HepG2 (cell line): Measurements from ENCODE around the gene CYB561. TPM values are rescaled to one million over a fixed set of nuclear protein-coding genes. Genes with fewer than 3 reads are reported as not detected.
A peak's percentile ranks its signal among the peaks of the same experiment; 100 is the strongest.

Experiments
- BCL6 ChIP-seq: IDR thresholded peaks from 2 replicates; pipeline ENCODE4 v1.6.1; 2016; ENCODE audit warnings: missing genetic modification reagents, missing compliant biosample characterization
- ETV6 ChIP-seq: sonication (generic); formaldehyde crosslinking; conservative IDR thresholded peaks from 2 replicates; pipeline ENCODE4 v1.4.0; 2020; ENCODE audit warnings: missing genetic modification reagents
- JDP2 ChIP-seq: sonication (generic); formaldehyde crosslinking; IDR thresholded peaks from 2 replicates; pipeline ENCODE4 v1.8.1; 2022; ENCODE audit warnings: missing genetic modification reagents, borderline replicate concordance
- ONECUT2 ChIP-seq: sonication (generic); formaldehyde crosslinking; IDR thresholded peaks from 2 replicates; pipeline ENCODE4 v1.4.0; 2020; ENCODE audit warnings: missing genetic modification reagents
- POGZ ChIP-seq: sonication (generic); formaldehyde crosslinking; IDR thresholded peaks from 2 replicates; pipeline ENCODE4 v1.4.0; 2020; ENCODE audit warnings: mild to moderate bottlenecking, missing genetic modification reagents
- TEAD3 ChIP-seq: optimal IDR thresholded peaks from 2 replicates; pipeline ENCODE3; 2016; ENCODE audit warnings: borderline replicate concordance
- ZBTB46 ChIP-seq: sonication (generic); formaldehyde crosslinking; IDR thresholded peaks from 2 replicates; pipeline ENCODE4 v1.4.0; 2020; ENCODE audit warnings: mild to moderate bottlenecking, missing genetic modification reagents, borderline replicate concordance
- ZNF256 ChIP-seq: sonication (generic); formaldehyde crosslinking; conservative IDR thresholded peaks from 2 replicates; pipeline ENCODE4 v1.4.0; 2020; ENCODE audit warnings: missing genetic modification reagents
- ZNF331 ChIP-seq: sonication (generic); formaldehyde crosslinking; IDR thresholded peaks from 2 replicates; pipeline ENCODE4 v1.4.0; 2020; ENCODE audit warnings: missing genetic modification reagents
- ZNF407 ChIP-seq: sonication (generic); formaldehyde crosslinking; IDR thresholded peaks from one replicate; pipeline ENCODE4 v1.5.1; 2020; ENCODE audit warnings: mild to moderate bottlenecking, missing genetic modification reagents; ENCODE audit errors: not compliant biosample characterization
- polyA plus RNA-seq, 8 experiments: library from polyadenylated mRNA; depleted of rRNA in 3 of 8; stranded (reverse) in 7 of 8; unstranded in 1 of 8; fragments of >200 nt; fragmentation: Illumina TruSeq in 4 of 8; extraction: Trizol in 4 of 8; gene quantifications; 2 replicates each; pipeline versions ENCODE4 v1.2.1 to v1.2.3, GENCODE V29; 2011 to 2016; ENCODE audit warnings: low read depth in 4 of 8, missing spikeins in 1 of 8, mixed read lengths in 1 of 8; ENCODE audit not compliant: insufficient read depth in 1 of 8
- total RNA-seq, 5 experiments: library from RNA; depleted of rRNA; stranded (reverse); fragments of >200 nt; fragmentation: Illumina TruSeq; extraction: Trizol; gene quantifications; 2 replicates each; pipeline ENCODE4 v1.2.3, GENCODE V29; 2016; ENCODE audit warnings: low read depth in 1 of 5
- TF ChIP-seq, protein P1 (sequence below): sonication (generic); formaldehyde crosslinking; IDR thresholded peaks from 2 replicates; pipeline ENCODE4 v1.4.0; 2020; ENCODE audit warnings: low read depth, mild to moderate bottlenecking, missing genetic modification reagents
- TF ChIP-seq, protein P2 (sequence below): sonication (generic); formaldehyde crosslinking; conservative IDR thresholded peaks from 2 replicates; pipeline ENCODE4 v1.8.0; 2022; ENCODE audit warnings: low read depth, missing genetic modification reagents
- TF ChIP-seq, protein P3 (sequence below): sonication (generic); formaldehyde crosslinking; IDR thresholded peaks from 2 replicates; pipeline ENCODE4 v1.5.0; 2020; ENCODE audit warnings: mild to moderate bottlenecking, missing genetic modification reagents

Gene CYB561
- total and polyA plus RNA-seq, 2 of the 13 experiments (the other 11 are each of a cell fraction or from before 2014, with no cell fraction given), result 1.5 to 6.7 TPM

DNA sequence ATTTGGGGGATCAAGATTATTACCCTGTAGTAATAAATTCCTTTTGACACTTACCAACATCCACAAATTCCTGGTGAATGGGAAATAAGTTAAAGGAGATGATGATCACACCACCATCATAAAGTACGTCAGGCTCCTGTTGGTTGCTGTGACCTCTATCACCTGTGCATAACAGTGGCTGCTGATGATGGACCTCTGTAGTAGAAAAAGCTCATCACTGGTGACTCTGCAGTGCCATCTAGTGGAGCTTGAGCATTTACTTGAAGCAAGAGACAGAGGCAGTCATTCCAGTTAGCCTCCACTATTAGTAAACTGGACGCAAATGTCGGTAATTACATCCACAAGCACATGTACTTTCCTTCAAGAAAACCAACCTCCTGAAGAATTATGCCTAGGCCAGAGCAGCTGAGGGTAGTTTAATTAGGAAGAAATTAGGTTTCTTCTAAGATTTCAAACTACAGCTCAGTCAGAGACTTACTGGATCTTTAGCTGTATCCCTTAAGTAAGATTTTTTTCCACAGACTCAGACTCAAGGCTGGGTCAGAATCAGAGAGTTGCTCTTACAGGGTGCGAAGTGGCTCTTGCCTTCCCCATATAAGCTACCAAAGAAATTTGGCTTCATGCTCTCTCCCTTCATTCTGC lies 39.3 kb downstream of the CYB561 start (continued):
- TF ChIP-seq, protein P1, sequence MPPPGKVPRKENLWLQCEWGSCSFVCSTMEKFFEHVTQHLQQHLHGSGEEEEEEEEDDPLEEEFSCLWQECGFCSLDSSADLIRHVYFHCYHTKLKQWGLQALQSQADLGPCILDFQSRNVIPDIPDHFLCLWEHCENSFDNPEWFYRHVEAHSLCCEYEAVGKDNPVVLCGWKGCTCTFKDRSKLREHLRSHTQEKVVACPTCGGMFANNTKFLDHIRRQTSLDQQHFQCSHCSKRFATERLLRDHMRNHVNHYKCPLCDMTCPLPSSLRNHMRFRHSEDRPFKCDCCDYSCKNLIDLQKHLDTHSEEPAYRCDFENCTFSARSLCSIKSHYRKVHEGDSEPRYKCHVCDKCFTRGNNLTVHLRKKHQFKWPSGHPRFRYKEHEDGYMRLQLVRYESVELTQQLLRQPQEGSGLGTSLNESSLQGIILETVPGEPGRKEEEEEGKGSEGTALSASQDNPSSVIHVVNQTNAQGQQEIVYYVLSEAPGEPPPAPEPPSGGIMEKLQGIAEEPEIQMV (CRISPR knock-in tag), result no peak
- TF ChIP-seq POGZ (CRISPR knock-in tag) (no peak), ETV6 (CRISPR knock-in tag) (no peak), BCL6 (peak; percentile 8; the same call in 1 of the 2 replicates), ONECUT2 (CRISPR knock-in tag) (no peak), ZBTB46 (no peak), ZNF407 (CRISPR knock-in tag) (no peak), JDP2 (CRISPR knock-in tag) (no peak), ZNF256 (no peak), TEAD3 (CRISPR knock-in tag) (peak; percentile 46), ZNF331 (peak; percentile 48; the same call in 1 of the 2 replicates)
- TF ChIP-seq, protein P2, sequence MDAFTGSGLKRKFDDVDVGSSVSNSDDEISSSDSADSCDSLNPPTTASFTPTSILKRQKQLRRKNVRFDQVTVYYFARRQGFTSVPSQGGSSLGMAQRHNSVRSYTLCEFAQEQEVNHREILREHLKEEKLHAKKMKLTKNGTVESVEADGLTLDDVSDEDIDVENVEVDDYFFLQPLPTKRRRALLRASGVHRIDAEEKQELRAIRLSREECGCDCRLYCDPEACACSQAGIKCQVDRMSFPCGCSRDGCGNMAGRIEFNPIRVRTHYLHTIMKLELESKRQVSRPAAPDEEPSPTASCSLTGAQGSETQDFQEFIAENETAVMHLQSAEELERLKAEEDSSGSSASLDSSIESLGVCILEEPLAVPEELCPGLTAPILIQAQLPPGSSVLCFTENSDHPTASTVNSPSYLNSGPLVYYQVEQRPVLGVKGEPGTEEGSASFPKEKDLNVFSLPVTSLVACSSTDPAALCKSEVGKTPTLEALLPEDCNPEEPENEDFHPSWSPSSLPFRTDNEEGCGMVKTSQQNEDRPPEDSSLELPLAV (CRISPR knock-in tag), result no peak
- TF ChIP-seq, protein P3, sequence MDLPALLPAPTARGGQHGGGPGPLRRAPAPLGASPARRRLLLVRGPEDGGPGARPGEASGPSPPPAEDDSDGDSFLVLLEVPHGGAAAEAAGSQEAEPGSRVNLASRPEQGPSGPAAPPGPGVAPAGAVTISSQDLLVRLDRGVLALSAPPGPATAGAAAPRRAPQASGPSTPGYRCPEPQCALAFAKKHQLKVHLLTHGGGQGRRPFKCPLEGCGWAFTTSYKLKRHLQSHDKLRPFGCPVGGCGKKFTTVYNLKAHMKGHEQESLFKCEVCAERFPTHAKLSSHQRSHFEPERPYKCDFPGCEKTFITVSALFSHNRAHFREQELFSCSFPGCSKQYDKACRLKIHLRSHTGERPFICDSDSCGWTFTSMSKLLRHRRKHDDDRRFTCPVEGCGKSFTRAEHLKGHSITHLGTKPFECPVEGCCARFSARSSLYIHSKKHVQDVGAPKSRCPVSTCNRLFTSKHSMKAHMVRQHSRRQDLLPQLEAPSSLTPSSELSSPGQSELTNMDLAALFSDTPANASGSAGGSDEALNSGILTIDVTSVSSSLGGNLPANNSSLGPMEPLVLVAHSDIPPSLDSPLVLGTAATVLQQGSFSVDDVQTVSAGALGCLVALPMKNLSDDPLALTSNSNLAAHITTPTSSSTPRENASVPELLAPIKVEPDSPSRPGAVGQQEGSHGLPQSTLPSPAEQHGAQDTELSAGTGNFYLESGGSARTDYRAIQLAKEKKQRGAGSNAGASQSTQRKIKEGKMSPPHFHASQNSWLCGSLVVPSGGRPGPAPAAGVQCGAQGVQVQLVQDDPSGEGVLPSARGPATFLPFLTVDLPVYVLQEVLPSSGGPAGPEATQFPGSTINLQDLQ (CRISPR knock-in tag), result no peak
